CD4-positive, CD25-positive, alpha-beta regulatory T cell (primary cell): Measurements from ENCODE around the gene SEC14L6. TPM values are rescaled to one million over a fixed set of nuclear protein-coding genes. Genes with fewer than 3 reads are reported as not detected.

ENCODE experiments used
- ATAC-seq, 2 donors: fragments of 150-1000 bp; cut with Tn5 transposase; one replicate each; pipeline ENCODE4 v1.10.0; 2021; ENCODE audit warnings: low read depth in 2 of 2, moderate number of reproducible peaks in 2 of 2, moderate library complexity in 1 of 2
- DNase-seq, 3 donors: peaks; one replicate each; pipeline versions ENCODE4 v3.0.0 to v3.0.0-alpha.2; 2012 to 2022; ENCODE audit warnings: mixed read lengths in 1 of 3
- H3K27ac ChIP-seq: one replicate; pipeline ENCODE4 v1.7.0; 2013; ENCODE audit warnings: mild to moderate bottlenecking, low read length; ENCODE audit not compliant: insufficient read depth, poor library complexity, severe bottlenecking
- H3K27me3 ChIP-seq: one replicate; pipeline ENCODE4 v1.7.0; 2013; ENCODE audit warnings: low read length; ENCODE audit not compliant: control insufficient read depth, insufficient read depth
- H3K36me3 ChIP-seq: one replicate; pipeline ENCODE4 v1.7.0; 2013; ENCODE audit warnings: mild to moderate bottlenecking, low read length, moderate library complexity; ENCODE audit not compliant: control insufficient read depth, insufficient read depth
- H3K4me1 ChIP-seq: 2 replicates; pipeline ENCODE4 v1.7.0; 2013; ENCODE audit warnings: mild to moderate bottlenecking, low read length; ENCODE audit not compliant: insufficient read depth, control insufficient read depth, poor library complexity, severe bottlenecking
- H3K4me3 ChIP-seq: one replicate; pipeline ENCODE4 v1.7.0; 2013; ENCODE audit warnings: low read depth, mild to moderate bottlenecking, low read length, moderate library complexity
- H3K9me3 ChIP-seq, 2 experiments: 1 replicate in 1 of 2; 2 replicates in 1 of 2; pipeline ENCODE4 v1.7.0; 2013; ENCODE audit warnings: low read length in 2 of 2, mild to moderate bottlenecking in 1 of 2, moderate library complexity in 1 of 2; ENCODE audit not compliant: control insufficient read depth in 2 of 2
- H3K27ac Mint-ChIP-seq, 3 donors: one replicate each; pipeline ENCODE4 v1.8.0; 2020 to 2022; ENCODE audit warnings: mild to moderate bottlenecking in 3 of 3, mixed read lengths in 3 of 3, moderate library complexity in 2 of 3
- H3K27me3 Mint-ChIP-seq: one replicate; pipeline ENCODE4 v1.8.0; 2022; ENCODE audit warnings: mild to moderate bottlenecking, mixed read lengths
- H3K36me3 Mint-ChIP-seq: one replicate; pipeline ENCODE4 v1.8.0; 2020; ENCODE audit warnings: mixed read lengths
- H3K4me1 Mint-ChIP-seq, 4 donors: one replicate each; pipeline ENCODE4 v1.8.0; 2020 to 2022; ENCODE audit warnings: mixed read lengths in 4 of 4, mild to moderate bottlenecking in 1 of 4
- H3K4me3 Mint-ChIP-seq, 4 donors: one replicate each; pipeline ENCODE4 v1.8.0; 2020 to 2022; ENCODE audit warnings: mild to moderate bottlenecking in 4 of 4, mixed read lengths in 4 of 4, moderate library complexity in 3 of 4
- H3K9me3 Mint-ChIP-seq, 7 donors: one replicate each; pipeline ENCODE4 v1.8.0; 2020 to 2022; ENCODE audit warnings: mixed read lengths in 7 of 7, mild to moderate bottlenecking in 3 of 7, moderate library complexity in 2 of 7
- polyA plus RNA-seq, 4 donors: library from polyadenylated mRNA; unstranded; fragments of 300-500 nt; fragmentation: Illumina TruSeq; gene quantifications; one replicate each; pipeline ENCODE4 v1.2.3, GENCODE V29; 2021
- total RNA-seq: library from RNA; stranded (reverse); gene quantifications from one replicate; pipeline ENCODE4 v1.2.3, GENCODE V29; 2022

SEC14L6 gene
- total and polyA plus RNA-seq, 5 donors from 2014 or later = 0.09 TPM; not detected in 4

- Histone ChIP-seq H3K36me3 (no peaks in the 10 kb centered on the region), H3K4me3 (no peak overlapping the region), H3K9me3 (no peaks in the 10 kb centered on the region), H3K27me3 (no peaks in the 10 kb centered on the region), H3K4me1 (peaks cover 3% of the 10 kb centered on the region), H3K27ac (no peak overlapping the region)
- peaks cover 13% of the 10 kb centered on the region for H3K27me3 Mint-ChIP-seq
- no peaks in the 10 kb centered on the region for H3K4me1 Mint-ChIP-seq
- DNase-seq (no peak), ATAC-seq (no peak)
- H3K27ac Mint-ChIP-seq = no peak overlapping the region
- no peaks in the 10 kb centered on the region for H3K36me3 Mint-ChIP-seq
- no peaks in the 10 kb centered on the region for H3K9me3 Mint-ChIP-seq
- no peak overlapping the region for H3K4me3 Mint-ChIP-seq
Measured at GRCh38 chr22:30486661-30487115, 59.9 kb downstream of the SEC14L6 start.

GRCh38 chr22:30486118-30486517 lies 60.4 kb downstream of the SEC14L6 start:
- H3K27ac Mint-ChIP-seq = no peak overlapping the region
- no peaks in the 10 kb centered on the region for H3K9me3 ChIP-seq
- no peak overlapping the region for H3K4me3 Mint-ChIP-seq
- DNase-seq = no peak
- no peak overlapping the region for H3K4me3 ChIP-seq
- no peaks in the 10 kb centered on the region for H3K36me3 ChIP-seq
- no peak overlapping the region for H3K27ac ChIP-seq
- no peaks in the 10 kb centered on the region for H3K4me1 Mint-ChIP-seq
- H3K4me1 ChIP-seq = peaks cover 3% of the 10 kb centered on the region
- no peaks in the 10 kb centered on the region for H3K9me3 Mint-ChIP-seq
- H3K36me3 Mint-ChIP-seq = no peaks in the 10 kb centered on the region
- no peak for ATAC-seq
- H3K27me3 Mint-ChIP-seq = peaks cover 13% of the 10 kb centered on the region
- no peaks in the 10 kb centered on the region for H3K27me3 ChIP-seq

- Histone ChIP-seq H3K27me3 (no peaks in the 10 kb centered on the region), H3K36me3 (no peaks in the 10 kb centered on the region), H3K27ac (no peak overlapping the region), H3K4me1 (peaks cover 3% of the 10 kb centered on the region), H3K9me3 (no peaks in the 10 kb centered on the region), H3K4me3 (no peak overlapping the region)
- Mint-ChIP-seq H3K27ac (no peak overlapping the region), H3K27me3 (peaks cover 13% of the 10 kb centered on the region), H3K4me3 (no peak overlapping the region), H3K9me3 (no peaks in the 10 kb centered on the region), H3K4me1 (no peaks in the 10 kb centered on the region), H3K36me3 (no peaks in the 10 kb centered on the region)
- peak; percentile 82 to 87 for ATAC-seq
- DNase-seq = peak; percentile 63 to 73 (median 67)
Measured at GRCh38 chr22:30485362-30485988, 61.1 kb downstream of the SEC14L6 start.

- H3K4me3 Mint-ChIP-seq = no peak overlapping the region
- Histone ChIP-seq H3K27ac (no peak overlapping the region), H3K36me3 (no peaks in the 10 kb centered on the region), H3K27me3 (no peaks in the 10 kb centered on the region), H3K4me1 (peaks cover 3% of the 10 kb centered on the region), H3K9me3 (no peaks in the 10 kb centered on the region), H3K4me3 (no peak overlapping the region)
- peak overlapping the region in 1 of 3 donors; percentile 44 for H3K27ac Mint-ChIP-seq
- no peaks in the 10 kb centered on the region for H3K4me1 Mint-ChIP-seq
- ATAC-seq = no peak
- peaks cover 13% of the 10 kb centered on the region for H3K27me3 Mint-ChIP-seq
- DNase-seq = no peak
- no peaks in the 10 kb centered on the region for H3K9me3 Mint-ChIP-seq
- no peaks in the 10 kb centered on the region for H3K36me3 Mint-ChIP-seq
Measured at GRCh38 chr22:30483169-30483568, 63.4 kb downstream of the SEC14L6 start.

GRCh38 chr22:30481711-30482110 lies 64.8 kb downstream of the SEC14L6 start:
- Mint-ChIP-seq H3K4me1 (no peaks in the 10 kb centered on the region), H3K36me3 (no peaks in the 10 kb centered on the region), H3K9me3 (no peaks in the 10 kb centered on the region), H3K4me3 (no peak overlapping the region), H3K27me3 (peaks cover 17% of the 10 kb centered on the region), H3K27ac (no peak overlapping the region)
- no peak overlapping the region for H3K27ac ChIP-seq
- DNase-seq (no peak), ATAC-seq (no peak)
- peaks cover 3% of the 10 kb centered on the region for H3K4me1 ChIP-seq
- H3K27me3 ChIP-seq = no peaks in the 10 kb centered on the region
- no peaks in the 10 kb centered on the region for H3K9me3 ChIP-seq
- no peak overlapping the region for H3K4me3 ChIP-seq
- H3K36me3 ChIP-seq = no peaks in the 10 kb centered on the region

DNA sequence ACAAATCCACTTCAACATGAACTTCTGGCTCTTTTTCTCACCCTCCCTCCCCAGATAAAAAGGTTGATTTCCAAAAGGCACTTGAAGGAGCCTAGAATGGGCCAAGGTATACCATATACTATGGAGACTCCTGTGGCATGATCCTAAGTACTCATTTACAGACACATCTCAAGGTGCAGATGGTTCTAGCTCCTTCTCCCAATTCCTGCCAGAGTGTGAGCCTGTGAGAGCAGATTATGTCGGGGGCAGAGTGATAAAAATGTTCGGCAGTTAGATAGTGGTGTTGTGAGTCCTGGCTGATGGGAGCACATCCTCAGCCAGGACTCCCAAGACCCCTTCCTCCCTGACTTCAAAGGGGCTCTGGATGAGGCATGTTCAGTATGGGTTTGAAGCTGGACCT lies 66.6 kb downstream of the SEC14L6 start:
- no peaks in the 10 kb centered on the region for H3K4me1 Mint-ChIP-seq
- Histone ChIP-seq H3K36me3 (no peaks in the 10 kb centered on the region), H3K9me3 (no peaks in the 10 kb centered on the region), H3K27me3 (no peaks in the 10 kb centered on the region), H3K4me1 (no peaks in the 10 kb centered on the region), H3K4me3 (no peak overlapping the region), H3K27ac (no peak overlapping the region)
- H3K27me3 Mint-ChIP-seq = peaks cover 25% of the 10 kb centered on the region
- no peaks in the 10 kb centered on the region for H3K36me3 Mint-ChIP-seq
- no peak overlapping the region for H3K4me3 Mint-ChIP-seq
- no peak overlapping the region for H3K27ac Mint-ChIP-seq
- ATAC-seq (no peak), DNase-seq (no peak)
- no peaks in the 10 kb centered on the region for H3K9me3 Mint-ChIP-seq

DNA sequence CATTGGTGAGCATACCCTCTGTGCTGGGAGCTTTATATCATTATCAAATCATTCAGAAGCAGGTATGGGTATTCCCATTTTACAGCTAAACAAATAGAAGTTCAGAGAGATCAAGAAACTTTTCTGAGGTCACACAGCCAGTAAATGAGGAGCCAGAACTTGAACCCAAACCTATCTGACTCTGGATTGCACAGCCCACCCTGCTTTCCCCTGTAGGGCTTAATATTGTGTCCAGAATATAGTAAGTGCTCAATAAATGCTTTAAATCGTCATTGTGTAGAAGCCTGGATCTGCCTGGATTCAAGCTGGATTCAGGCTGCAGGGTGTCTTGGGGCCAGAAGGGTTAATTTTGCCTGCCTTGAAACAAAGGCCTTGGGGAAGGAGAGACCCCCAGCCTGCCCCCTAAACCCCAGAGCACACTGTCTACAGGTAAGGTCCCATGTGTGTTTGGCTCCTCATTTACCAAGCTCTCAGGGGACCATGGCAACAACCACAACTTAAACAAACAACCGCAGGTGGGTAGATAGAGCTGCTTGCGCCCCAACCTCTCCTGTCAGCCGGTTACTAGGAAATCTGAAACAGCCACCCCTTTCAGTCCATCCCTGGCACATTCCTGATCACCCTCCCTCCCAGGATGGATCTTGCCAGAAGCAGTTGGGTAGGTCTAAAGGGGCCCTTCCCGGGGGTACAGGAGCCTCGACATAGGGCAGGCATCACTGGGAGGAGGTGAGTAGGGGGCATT lies 71.7 kb downstream of the SEC14L6 start:
- Mint-ChIP-seq H3K36me3 (no peaks in the 10 kb centered on the region), H3K27me3 (peaks cover 48% of the 10 kb centered on the region), H3K4me1 (peaks cover 0 to 10% (median 5%) of the 10 kb centered on the region in 4 donors), H3K9me3 (peaks cover 0 to 6% (median 0%) of the 10 kb centered on the region in 7 donors), H3K4me3 (no peak overlapping the region), H3K27ac (no peak overlapping the region)
- Histone ChIP-seq H3K27me3 (peaks cover 4% of the 10 kb centered on the region), H3K36me3 (no peaks in the 10 kb centered on the region), H3K9me3 (no peaks in the 10 kb centered on the region), H3K4me1 (no peaks in the 10 kb centered on the region), H3K27ac (no peak overlapping the region), H3K4me3 (no peak overlapping the region)
- no peak for DNase-seq
- peak in 1 of 2 donors; percentile 34 for ATAC-seq

- no peaks in the 10 kb centered on the region for H3K9me3 ChIP-seq
- no peak overlapping the region for H3K27ac ChIP-seq
- Mint-ChIP-seq H3K27me3 (peaks cover 54% of the 10 kb centered on the region), H3K9me3 (peaks cover 0 to 6% (median 0%) of the 10 kb centered on the region in 7 donors), H3K27ac (no peak overlapping the region), H3K36me3 (no peaks in the 10 kb centered on the region), H3K4me1 (peaks cover 0 to 11% (median 5%) of the 10 kb centered on the region in 4 donors), H3K4me3 (no peak overlapping the region)
- no peak overlapping the region for H3K4me3 ChIP-seq
- H3K27me3 ChIP-seq = peaks cover 4% of the 10 kb centered on the region
- ATAC-seq (no peak), DNase-seq (no peak)
- H3K4me1 ChIP-seq = no peaks in the 10 kb centered on the region
- no peaks in the 10 kb centered on the region for H3K36me3 ChIP-seq
Measured at GRCh38 chr22:30474121-30474520, 72.4 kb downstream of the SEC14L6 start.
